Measurements from ENCODE around the gene CLEC4D.
"Not testable (repeated sequence)": the region's sequence is repeated elsewhere in the genome, so short reads cannot be mapped to it uniquely, and the experiment has no call there.

Gene CLEC4D

GRCh38 chr12:8532045-8532444, 18.7 kb downstream of the CLEC4D start:
- no peak for DNase-seq (ENCODE audit: low read depth)

DNA sequence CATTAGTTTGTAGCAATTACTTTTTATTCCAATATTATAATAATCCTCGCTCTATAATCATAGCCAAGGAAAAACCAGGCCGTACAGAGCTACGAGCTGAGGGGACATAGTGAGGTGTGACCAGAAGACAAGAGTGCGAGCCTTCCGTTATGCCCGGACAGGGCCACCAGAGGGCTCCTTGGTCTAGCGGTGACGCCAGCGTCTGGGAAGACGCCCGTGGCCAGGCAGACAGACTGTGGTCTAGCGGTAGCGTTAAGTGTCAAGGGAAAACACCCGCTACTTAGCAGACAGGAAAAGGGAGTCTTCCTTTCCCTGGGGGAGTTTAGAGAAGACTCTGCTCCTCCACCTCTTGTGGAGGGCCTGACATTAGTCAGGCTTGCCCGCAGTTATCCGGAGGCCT, 24.5 kb downstream of the CLEC4D start:
- not testable (repeated sequence) for DNase-seq (ENCODE audit: low read depth)

- not testable (repeated sequence) for DNase-seq (ENCODE audit: low read depth)
Measured at GRCh38 chr12:8540831-8541230, 27.5 kb downstream of the CLEC4D start, which contains the start of gene CLEC4E. Gene CLEC4E (minus strand): TSS chr12:8540905. CDS start chr12:8540797, 108 bp downstream.

DNA sequence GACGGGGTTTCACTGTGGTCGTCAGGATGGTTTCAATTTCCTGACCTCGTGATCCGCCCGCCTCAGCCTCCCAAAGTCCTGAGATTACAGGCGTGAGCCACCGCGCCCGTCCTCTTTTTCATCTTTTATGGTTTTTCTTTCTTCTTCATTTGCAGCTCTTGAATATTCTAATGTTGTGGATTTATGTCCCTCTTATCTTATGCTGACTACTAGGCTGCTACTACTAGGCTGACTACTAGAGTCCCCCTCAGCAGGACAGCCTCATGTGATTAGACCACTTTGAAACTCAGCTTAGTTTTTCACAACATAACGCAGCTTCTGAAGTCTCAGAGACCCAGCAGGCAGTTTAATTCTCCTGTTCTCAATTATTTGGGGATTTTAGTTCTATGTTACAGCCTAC, 28.3 kb downstream of the CLEC4D start:
- no peak for DNase-seq (ENCODE audit: low read depth)

DNA sequence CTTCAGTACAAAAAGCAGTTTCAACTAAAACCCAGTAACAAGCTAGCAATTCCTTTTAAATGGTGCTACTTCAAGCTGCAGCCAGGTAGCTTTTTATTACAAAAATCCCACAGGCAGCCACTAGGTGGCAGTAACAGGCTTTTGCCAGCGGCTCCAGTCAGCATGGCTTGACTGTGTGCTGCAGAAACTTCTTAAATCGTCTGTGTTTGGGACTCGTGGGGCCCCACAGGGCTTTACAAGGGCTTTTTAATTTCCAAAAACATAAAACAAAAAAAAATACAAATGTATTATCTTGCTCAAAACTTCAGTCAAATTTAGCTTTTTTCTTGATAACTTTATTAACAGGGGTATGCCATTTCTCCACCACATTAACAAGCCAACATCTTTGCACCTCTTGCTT, 31.0 kb downstream of the CLEC4D start:
- DNase-seq (ENCODE audit: low read depth) = peak; percentile 61

GRCh38 chr12:8546591-8546990, 33.3 kb downstream of the CLEC4D start:
- DNase-seq (ENCODE audit: low read depth) = no peak

GRCh38 chr12:8547645-8548044, 34.3 kb downstream of the CLEC4D start:
- no peak for DNase-seq (ENCODE audit: low read depth)

- DNase-seq (ENCODE audit: low read depth) = no peak
Measured at GRCh38 chr12:8548192-8548591, 34.9 kb downstream of the CLEC4D start.

- DNase-seq (ENCODE audit: low read depth) = no peak
Measured at GRCh38 chr12:8549381-8549780, 36.1 kb downstream of the CLEC4D start.

DNA sequence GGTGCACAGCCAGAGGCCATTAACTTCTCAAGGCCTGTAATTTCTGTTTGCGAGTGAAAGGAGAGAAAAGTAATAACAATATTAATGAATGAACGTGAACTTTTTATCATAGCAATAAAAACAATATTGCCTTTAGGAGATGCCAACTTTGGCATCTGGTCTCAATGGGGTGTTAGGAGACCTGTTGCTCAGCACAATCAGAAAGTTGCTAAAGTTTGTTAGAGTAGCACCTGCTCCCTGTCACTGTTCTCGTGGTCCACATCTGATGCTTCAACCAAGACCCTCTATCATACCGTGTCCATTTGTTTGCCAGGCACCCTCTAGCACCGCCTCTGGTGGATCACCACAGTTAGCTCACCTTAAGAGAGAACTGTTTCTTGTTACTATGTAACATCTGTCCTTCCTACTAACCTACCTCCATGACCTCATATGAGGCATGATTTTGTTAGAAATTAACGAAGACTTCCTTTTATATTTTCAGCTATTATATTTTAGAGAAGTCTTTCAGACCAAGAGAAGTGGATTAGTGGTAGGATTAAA, 39.9 kb downstream of the CLEC4D start:
- no peak for DNase-seq (ENCODE audit: low read depth)

DNA sequence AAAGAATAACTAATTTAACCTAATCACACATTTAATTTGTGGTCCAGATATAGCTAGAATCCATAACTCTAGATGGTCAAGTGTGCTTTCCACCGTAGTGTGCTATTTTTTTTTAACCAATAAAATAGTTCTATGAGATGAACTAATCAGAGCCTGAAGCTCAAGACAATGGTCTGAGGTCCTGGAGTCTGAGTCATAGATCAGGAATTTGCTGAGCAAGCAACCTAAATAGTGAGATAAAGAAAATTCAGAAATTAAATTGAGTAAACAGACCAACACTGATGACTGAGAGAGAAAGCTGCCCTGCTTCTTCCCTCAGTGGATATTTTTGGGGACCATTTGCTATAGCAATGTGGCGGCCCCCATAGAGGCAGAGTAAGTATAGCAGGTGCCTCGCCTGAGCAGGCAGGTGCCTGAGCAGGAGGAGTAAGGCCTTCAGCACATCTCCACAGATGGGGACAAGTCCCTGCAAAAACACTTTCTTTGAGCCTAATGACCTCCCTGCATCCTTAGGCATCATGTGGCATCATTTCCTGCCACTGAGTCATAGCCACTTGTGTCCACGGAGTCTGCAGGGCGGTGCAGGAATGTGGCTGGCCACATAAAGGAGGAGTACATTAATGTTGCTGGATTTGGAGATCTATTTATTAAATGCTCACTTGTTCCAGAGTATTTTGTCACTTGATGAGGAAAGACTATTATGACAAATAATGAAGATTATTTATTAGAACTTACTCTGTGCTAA, 41.3 kb downstream of the CLEC4D start:
- DNase-seq (ENCODE audit: low read depth) = peak; percentile 23

DNA sequence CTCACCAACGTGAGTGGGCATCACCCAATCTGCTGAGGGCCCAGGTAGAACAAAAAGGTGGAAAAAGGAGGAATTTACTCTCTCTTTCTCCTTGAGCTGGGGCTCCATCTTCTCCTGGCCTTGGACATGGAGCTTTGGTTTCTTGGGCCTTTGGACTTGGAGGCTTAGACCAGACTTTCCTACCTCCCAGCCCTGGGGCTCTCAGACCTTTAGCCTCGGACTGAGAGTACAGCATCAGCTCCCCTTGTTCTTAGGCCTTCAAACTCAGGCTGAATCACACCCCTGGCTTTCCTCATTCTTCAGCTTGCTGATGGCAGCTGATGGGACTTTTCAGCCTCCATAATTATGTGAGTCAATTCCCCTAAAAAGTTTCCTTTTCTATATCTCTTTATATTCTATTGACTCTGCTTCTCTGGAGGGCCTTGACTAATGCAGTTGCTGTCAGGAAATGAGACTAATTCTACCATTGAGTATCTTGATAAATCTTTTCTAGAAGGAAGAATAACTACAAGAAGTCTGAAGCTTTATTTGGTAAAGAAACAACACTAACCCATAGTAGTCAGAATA, 43.3 kb downstream of the CLEC4D start:
- DNase-seq (ENCODE audit: low read depth) = no peak

DNA sequence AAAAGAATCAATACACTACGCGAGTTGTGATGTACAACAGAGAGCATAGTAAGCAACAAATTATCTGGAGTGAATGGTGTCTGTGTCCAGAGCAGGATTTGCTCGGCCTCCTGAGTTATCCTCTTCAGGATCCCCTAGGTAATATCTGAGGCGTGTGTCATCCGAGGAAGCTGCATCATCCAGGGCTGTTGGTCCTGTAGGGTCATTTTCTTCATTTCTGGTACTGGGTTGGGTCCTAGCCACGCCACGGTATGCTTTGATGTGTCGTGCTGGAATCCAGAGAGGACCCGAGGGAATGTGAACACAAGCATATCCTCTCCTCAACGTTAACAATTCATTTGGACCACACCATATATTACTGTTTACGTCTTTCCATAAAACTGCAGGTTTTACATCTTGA, 46.4 kb downstream of the CLEC4D start:
- DNase-seq (ENCODE audit: low read depth) = no peak

DNA sequence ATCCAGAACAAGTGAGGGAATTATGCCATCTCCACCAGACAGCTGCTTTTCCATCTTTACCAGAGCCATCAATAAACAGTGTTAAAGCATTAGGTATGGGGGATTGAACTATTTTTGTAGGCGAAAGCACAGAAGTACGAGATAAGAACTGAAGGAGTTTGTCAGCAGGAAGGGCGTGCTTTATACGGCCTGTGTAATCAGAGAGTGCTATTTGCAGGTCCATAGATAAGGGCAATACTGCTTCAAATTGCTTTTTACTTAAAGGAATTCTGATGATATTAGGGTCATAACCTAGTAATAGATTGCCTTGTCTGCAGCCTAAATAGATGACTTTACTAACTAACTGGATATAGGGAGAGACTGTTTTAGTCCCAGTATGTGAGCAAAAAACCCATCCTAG, 47.7 kb downstream of the CLEC4D start:
- no peak for DNase-seq (ENCODE audit: low read depth)

- DNase-seq (ENCODE audit: low read depth) = no peak
Measured at GRCh38 chr12:8562310-8562709, 49.0 kb downstream of the CLEC4D start.

- DNase-seq (ENCODE audit: low read depth) = no peak
Measured at GRCh38 chr12:8563356-8563755, 50.1 kb downstream of the CLEC4D start.

- no peak for DNase-seq (ENCODE audit: low read depth)
Measured at GRCh38 chr12:8564656-8565055, 51.4 kb downstream of the CLEC4D start.

GRCh38 chr12:8566052-8566451, 52.7 kb downstream of the CLEC4D start:
- not testable (repeated sequence) for DNase-seq (ENCODE audit: low read depth)

GRCh38 chr12:8566525-8566924, 53.2 kb downstream of the CLEC4D start:
- no peak for DNase-seq (ENCODE audit: low read depth)

Measured in EH (cell line).